ENCODE data around the gene XPR1.

The XPR1 gene

DNA sequence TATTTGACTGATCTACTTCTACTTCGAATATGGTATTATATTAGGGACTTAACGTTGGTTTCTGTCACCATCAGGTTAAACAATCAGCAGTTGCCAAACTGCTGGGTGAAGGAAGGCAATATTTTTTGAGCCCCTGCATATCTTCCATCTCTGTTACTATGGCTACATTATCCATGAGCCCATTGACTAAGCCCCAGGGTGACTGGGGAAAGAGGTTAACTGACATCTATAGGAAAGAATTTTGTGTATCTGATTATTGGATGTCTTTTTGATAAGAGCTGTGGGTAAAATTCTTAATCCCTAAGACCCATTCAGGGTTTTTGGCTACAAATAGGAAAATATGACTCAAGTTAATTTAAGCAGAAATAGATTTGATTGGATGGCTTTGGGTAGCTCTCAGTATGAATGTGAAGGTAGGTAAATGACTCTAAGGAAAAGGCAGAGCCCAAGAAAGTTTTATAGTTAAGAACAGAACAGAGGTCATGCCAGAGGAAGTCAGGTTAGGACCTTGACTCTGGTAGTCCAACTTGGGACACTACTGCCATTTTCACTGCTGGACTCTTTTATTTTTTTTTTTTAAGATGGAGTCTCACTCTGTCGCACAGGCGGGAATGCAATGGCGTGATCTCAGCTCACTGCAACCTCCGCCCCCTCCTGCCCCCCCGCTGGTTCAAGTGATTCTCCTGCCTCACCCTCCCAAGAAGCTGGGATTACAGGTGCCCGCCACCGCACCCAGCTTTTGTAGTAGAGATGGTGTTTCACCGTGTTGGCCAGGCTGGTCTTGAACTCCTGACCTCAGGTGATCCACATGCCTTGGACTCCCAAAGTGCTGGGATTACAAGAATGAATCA lies 8.9 kb upstream of the XPR1 start:
- no peak for TF ChIP-seq EZH2phosphoT487 (IDR thresholded peaks at IDR 0.05; ENCODE audit: borderline replicate concordance, low read length)
- TF ChIP-seq, protein P1, sequence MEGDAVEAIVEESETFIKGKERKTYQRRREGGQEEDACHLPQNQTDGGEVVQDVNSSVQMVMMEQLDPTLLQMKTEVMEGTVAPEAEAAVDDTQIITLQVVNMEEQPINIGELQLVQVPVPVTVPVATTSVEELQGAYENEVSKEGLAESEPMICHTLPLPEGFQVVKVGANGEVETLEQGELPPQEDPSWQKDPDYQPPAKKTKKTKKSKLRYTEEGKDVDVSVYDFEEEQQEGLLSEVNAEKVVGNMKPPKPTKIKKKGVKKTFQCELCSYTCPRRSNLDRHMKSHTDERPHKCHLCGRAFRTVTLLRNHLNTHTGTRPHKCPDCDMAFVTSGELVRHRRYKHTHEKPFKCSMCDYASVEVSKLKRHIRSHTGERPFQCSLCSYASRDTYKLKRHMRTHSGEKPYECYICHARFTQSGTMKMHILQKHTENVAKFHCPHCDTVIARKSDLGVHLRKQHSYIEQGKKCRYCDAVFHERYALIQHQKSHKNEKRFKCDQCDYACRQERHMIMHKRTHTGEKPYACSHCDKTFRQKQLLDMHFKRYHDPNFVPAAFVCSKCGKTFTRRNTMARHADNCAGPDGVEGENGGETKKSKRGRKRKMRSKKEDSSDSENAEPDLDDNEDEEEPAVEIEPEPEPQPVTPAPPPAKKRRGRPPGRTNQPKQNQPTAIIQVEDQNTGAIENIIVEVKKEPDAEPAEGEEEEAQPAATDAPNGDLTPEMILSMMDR (IDR thresholded peaks at IDR 0.05; ENCODE audit: low read depth, low read length, poor library complexity, severe bottlenecking), result no peak
- Histone ChIP-seq H3K79me2 (ENCODE audit: control insufficient read depth, low read length) (no peaks in the 10 kb centered on the region), H3K4me3 (ENCODE audit: low read length) (no peak overlapping the region), H3K9me3 (ENCODE audit: control insufficient read depth, insufficient read depth, low read length) (no peaks in the 10 kb centered on the region), H3F3A (ENCODE audit: control insufficient read depth, insufficient read depth) (no peaks in the 10 kb centered on the region), H4K20me1 (ENCODE audit: control insufficient read depth, insufficient read depth, low read depth, low read length) (no peaks in the 10 kb centered on the region), H3K36me3 (ENCODE audit: control insufficient read depth, low read length) (no peaks in the 10 kb centered on the region), H3K4me1 (ENCODE audit: control insufficient read depth, low read length) (peaks cover under 1% of the 10 kb centered on the region; the same call in 1 of the 2 replicates), H3K9me2 (replicated peaks; ENCODE audit: control insufficient read depth, low read length) (no peaks in the 10 kb centered on the region), H3K4me2 (ENCODE audit: low read length) (no peak overlapping the region), H3K27me3 (ENCODE audit: control insufficient read depth, low read length) (peaks cover 10% of the 10 kb centered on the region), H3K27ac (ENCODE audit: low read depth, low read length) (no peak overlapping the region)

DNA sequence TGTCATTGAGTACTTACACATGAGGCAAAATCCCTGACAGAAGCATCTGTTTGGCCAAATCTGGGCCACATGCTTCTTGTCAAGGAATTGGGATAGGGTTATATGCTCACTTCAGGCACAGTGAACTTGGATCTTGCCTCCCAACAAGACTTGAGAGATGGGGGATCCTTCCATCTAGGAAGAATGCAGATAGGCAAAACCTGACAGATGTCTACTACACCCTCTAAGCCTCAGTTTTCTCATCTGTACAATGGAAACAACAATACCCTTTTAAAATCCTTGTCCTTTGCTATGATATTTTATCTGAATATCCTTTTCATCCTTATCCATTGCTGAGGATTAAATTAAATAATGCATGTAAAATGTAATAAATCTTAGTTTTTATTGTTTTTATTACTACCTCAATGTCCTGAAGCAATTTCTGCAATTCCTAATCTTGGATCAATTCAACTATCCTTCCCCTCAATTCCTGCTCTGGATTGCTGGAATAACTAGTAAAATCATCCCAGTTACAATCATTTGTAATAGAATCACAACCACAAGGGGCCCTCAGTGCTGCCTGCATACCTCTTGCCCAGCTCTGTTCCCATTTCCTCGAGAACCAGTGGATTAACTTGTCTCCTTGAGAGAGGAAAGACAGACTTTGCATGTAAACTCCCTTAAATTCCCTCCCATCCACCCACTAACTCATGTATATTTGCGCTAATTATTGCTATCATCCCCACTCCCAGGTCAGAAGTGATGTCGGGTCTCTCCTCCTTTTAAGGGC lies 8.1 kb upstream of the XPR1 start:
- Histone ChIP-seq H3K9me3 (ENCODE audit: control insufficient read depth, insufficient read depth, low read length) (no peaks in the 10 kb centered on the region), H3K9me2 (replicated peaks; ENCODE audit: control insufficient read depth, low read length) (no peaks in the 10 kb centered on the region), H3K4me2 (ENCODE audit: low read length) (no peak overlapping the region), H3K27me3 (ENCODE audit: control insufficient read depth, low read length) (peaks cover 10% of the 10 kb centered on the region), H3K4me3 (ENCODE audit: low read length) (no peak overlapping the region), H4K20me1 (ENCODE audit: control insufficient read depth, insufficient read depth, low read depth, low read length) (no peaks in the 10 kb centered on the region), H3K4me1 (ENCODE audit: control insufficient read depth, low read length) (no peaks in the 10 kb centered on the region), H3K36me3 (ENCODE audit: control insufficient read depth, low read length) (no peaks in the 10 kb centered on the region), H3K27ac (ENCODE audit: low read depth, low read length) (no peak overlapping the region), H3F3A (ENCODE audit: control insufficient read depth, insufficient read depth) (no peaks in the 10 kb centered on the region), H3K79me2 (ENCODE audit: control insufficient read depth, low read length) (no peaks in the 10 kb centered on the region)
- no peak for TF ChIP-seq EZH2phosphoT487 (IDR thresholded peaks at IDR 0.05; ENCODE audit: borderline replicate concordance, low read length)
- TF ChIP-seq, protein P1 (IDR thresholded peaks at IDR 0.05; ENCODE audit: low read depth, low read length, poor library complexity, severe bottlenecking), result no peak

DNA sequence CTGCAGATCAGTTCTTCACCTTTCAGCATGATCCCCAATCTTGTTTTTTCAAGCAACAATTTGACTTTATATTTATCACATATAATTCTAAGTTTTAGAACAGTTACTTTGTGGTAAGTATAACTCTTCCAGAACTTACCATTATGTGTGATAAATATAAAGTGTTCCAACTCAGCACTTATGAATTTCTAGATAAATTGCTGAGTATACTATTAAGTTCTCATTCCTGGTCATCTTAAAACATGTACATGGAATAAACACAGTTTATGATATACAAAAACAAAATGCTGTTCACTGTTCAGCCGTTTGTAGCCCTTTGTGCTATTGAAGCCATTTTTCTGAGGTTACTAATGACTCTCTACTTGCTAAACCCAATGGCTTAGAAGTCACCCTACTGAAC lies 5.1 kb upstream of the XPR1 start:
- H3K4me2 ChIP-seq (ENCODE audit: low read length), result no peak overlapping the region
- no peak overlapping the region for H3K4me3 ChIP-seq (ENCODE audit: low read length)
- H3K27me3 ChIP-seq (ENCODE audit: control insufficient read depth, low read length), result peaks cover 10% of the 10 kb centered on the region
- H3F3A ChIP-seq (ENCODE audit: control insufficient read depth, insufficient read depth), result no peaks in the 10 kb centered on the region
- no peaks in the 10 kb centered on the region for H4K20me1 ChIP-seq (ENCODE audit: control insufficient read depth, insufficient read depth, low read depth, low read length)
- H3K9me2 ChIP-seq (replicated peaks; ENCODE audit: control insufficient read depth, low read length), result no peaks in the 10 kb centered on the region
- no peak overlapping the region for H3K27ac ChIP-seq (ENCODE audit: low read depth, low read length)
- H3K36me3 ChIP-seq (ENCODE audit: control insufficient read depth, low read length), result no peaks in the 10 kb centered on the region
- peaks cover 16% of the 10 kb centered on the region for H3K4me1 ChIP-seq (ENCODE audit: control insufficient read depth, low read length)
- H3K9me3 ChIP-seq (ENCODE audit: control insufficient read depth, insufficient read depth, low read length), result no peaks in the 10 kb centered on the region
- no peaks in the 10 kb centered on the region for H3K79me2 ChIP-seq (ENCODE audit: control insufficient read depth, low read length)
- no peak for TF ChIP-seq EZH2phosphoT487 (IDR thresholded peaks at IDR 0.05; ENCODE audit: borderline replicate concordance, low read length)
- TF ChIP-seq, protein P1 (IDR thresholded peaks at IDR 0.05; ENCODE audit: low read depth, low read length, poor library complexity, severe bottlenecking), result no peak

All from DOHH2 (cell line).